GM18870 (cell line): ENCODE data around the gene CCDC13.

Source experiments
- ATAC-seq: cut with Tn5 transposase; IDR thresholded peaks from one replicate; pipeline ENCODE4 v1.9.1; 2021; ENCODE audit warnings: moderate library complexity; ENCODE audit not compliant: unreplicated experiment

CCDC13 gene

GRCh38 chr3:42735615-42736014 lies 37.4 kb downstream of the CCDC13 start:
- no peak for ATAC-seq

- ATAC-seq = no peak
These were observed 38.0 kb downstream of the CCDC13 start for GRCh38 chr3:42735019-42735418.

GRCh38 chr3:42734263-42734860 lies 38.7 kb downstream of the CCDC13 start:
- ATAC-seq = no peak

- no peak for ATAC-seq
These were observed 39.4 kb downstream of the CCDC13 start for GRCh38 chr3:42733501-42734262.

- no peak for ATAC-seq
These were observed 40.1 kb downstream of the CCDC13 start for GRCh38 chr3:42732829-42733459.

GRCh38 chr3:42732196-42732828 lies 40.7 kb downstream of the CCDC13 start:
- no peak for ATAC-seq

- ATAC-seq = no peak
These were observed 41.4 kb downstream of the CCDC13 start for GRCh38 chr3:42731476-42732195.

GRCh38 chr3:42730706-42731420 lies 42.2 kb downstream of the CCDC13 start:
- no peak for ATAC-seq

GRCh38 chr3:42730294-42730693 lies 42.8 kb downstream of the CCDC13 start:
- ATAC-seq = no peak

- no peak for ATAC-seq
These were observed 43.5 kb downstream of the CCDC13 start for GRCh38 chr3:42729404-42730145.

- ATAC-seq = no peak
These were observed 44.2 kb downstream of the CCDC13 start for GRCh38 chr3:42728668-42729364.

GRCh38 chr3:42728056-42728455 lies 45.0 kb downstream of the CCDC13 start:
- no peak for ATAC-seq

GRCh38 chr3:42725454-42725853 lies 47.6 kb downstream of the CCDC13 start:
- no peak for ATAC-seq

- no peak for ATAC-seq
These were observed 49.8 kb downstream of the CCDC13 start for GRCh38 chr3:42723219-42723618.
